Measurements from ENCODE around the gene ANKHD1.

Gene ANKHD1

DNA sequence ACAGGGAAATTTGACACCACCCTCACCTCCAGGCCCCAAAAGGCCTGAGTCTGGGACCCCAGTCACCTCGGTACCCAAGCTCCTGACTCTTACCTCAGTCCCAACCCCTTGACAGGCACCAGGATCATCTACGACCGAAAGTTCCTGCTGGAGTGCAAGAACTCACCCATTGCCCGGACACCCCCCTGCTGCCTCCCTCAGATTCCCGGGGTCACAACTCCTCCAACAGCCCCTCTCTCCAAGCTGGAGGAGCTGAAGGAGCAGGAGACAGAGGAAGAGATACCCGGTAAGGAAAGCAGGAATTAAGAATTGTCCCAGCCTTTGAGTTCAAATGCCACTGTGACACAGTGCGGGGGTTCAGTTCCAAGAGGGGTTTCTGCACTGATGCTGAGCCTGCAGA is 147.2 kb downstream of the ANKHD1 start:
- H3K36me3 ChIP-seq (ENCODE audit: control insufficient read depth, insufficient read depth, low read length) = peaks cover 12% of the 10 kb centered on the region
- H3K4me3 ChIP-seq (ENCODE audit: low read depth, low read length) = peak overlapping the region; percentile 58
- H3K9ac ChIP-seq (ENCODE audit: low read depth, low read length) = peak overlapping the region; percentile 87
- no peaks in the 10 kb centered on the region for H3K27me3 ChIP-seq (ENCODE audit: control insufficient read depth, insufficient read depth, low read length)
- H3K9me3 ChIP-seq (ENCODE audit: control insufficient read depth, insufficient read depth, low read length) = no peaks in the 10 kb centered on the region
- H3K4me1 ChIP-seq (ENCODE audit: control insufficient read depth, insufficient read depth, low read length) = peaks cover 12% of the 10 kb centered on the region

DNA sequence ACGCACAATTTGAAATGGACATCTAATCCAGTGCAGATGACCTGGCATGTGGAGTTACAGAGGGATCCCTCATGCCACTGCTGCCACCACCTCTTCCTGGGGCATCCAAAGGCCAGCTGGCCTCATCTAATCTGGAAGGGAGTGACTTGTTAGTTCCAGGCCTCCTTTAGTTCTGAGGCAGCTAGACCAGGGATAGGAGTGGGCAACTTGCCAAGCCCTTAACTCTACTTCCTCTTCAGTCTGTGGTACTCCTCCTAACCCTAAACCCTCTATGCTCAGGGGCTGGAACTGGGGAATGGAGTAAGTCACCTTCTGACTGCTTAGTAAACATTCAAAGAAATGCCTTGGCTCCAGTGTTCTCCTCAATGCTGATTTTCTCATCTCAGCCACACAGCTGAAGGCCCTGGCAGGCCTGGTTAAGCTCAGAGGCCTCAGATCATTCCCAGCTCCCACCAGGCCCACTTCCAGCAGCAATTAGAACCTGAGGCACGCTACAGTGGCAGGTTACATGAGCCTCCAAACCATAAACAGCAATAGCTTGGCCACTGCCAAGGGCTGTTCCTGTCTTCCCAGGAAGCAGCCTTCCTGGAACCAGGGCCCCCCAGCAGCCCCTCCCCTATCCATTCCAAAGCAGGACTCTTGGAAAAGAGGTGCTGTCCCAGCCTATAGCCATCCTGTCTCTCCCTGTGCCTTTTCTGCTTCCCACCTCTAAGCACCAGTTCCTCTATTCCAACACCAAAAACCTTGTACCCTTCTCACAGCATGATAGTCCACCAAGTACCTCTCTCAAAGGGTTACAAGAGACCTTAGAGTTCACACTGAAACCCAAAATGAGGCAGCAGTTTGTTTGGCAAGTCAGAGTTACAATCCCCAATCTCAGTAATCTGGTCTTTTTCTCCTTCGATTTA is 147.9 kb downstream of the ANKHD1 start:
- H3K9me3 ChIP-seq (ENCODE audit: control insufficient read depth, insufficient read depth, low read length) = no peaks in the 10 kb centered on the region
- H3K27me3 ChIP-seq (ENCODE audit: control insufficient read depth, insufficient read depth, low read length) = no peaks in the 10 kb centered on the region
- no peak overlapping the region for H3K4me3 ChIP-seq (ENCODE audit: low read depth, low read length)
- H3K36me3 ChIP-seq (ENCODE audit: control insufficient read depth, insufficient read depth, low read length) = peaks cover 12% of the 10 kb centered on the region
- H3K9ac ChIP-seq (ENCODE audit: low read depth, low read length) = no peak overlapping the region
- H3K4me1 ChIP-seq (ENCODE audit: control insufficient read depth, insufficient read depth, low read length) = peaks cover 12% of the 10 kb centered on the region

DNA sequence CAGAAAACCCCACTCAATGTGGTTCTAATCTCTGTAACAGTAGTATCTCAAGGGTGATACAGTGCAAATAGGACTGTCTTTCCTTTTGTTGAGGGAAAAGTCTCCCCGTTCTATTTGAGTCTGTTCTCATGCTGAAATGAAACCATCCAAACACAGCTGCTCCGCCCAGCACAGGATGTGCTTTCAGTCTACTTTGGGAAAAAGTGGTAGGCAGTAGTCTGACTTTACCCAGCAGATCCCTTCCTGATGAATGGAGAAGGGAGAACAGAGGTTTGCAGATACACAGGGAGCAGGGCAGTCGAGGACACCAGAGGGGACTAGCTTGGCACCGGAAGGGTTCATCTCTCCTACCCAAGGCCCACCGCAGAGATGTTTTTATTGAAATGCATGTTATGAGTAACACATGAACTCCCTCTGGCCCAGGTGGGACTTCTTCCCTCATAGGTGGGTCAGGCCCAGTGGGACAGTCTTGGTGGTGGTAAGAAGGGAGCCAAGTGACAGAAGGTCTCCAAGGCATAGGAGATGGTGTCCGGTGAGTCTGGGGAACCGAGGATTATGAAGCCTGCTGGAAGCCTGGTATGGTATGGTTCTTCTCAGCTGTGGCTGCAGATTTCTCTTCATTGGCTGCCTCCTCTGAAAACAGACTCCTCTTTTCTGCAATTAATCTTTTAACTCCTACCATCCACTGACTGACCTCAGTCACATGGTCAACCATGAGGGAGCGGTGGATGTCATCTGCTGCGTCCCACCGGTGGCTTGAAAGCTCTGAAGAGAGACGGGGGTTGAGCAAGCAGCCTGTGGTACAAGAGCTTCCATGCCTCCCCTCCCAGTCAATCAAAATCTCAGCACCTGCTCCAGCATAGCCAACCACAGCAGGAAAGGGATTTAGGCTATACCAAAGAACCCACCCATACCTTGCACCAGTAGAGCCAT is 148.8 kb downstream of the ANKHD1 start:
- no peaks in the 10 kb centered on the region for H3K27me3 ChIP-seq (ENCODE audit: control insufficient read depth, insufficient read depth, low read length)
- peaks cover 12% of the 10 kb centered on the region for H3K36me3 ChIP-seq (ENCODE audit: control insufficient read depth, insufficient read depth, low read length)
- no peaks in the 10 kb centered on the region for H3K9me3 ChIP-seq (ENCODE audit: control insufficient read depth, insufficient read depth, low read length)
- H3K4me1 ChIP-seq (ENCODE audit: control insufficient read depth, insufficient read depth, low read length) = peaks cover 12% of the 10 kb centered on the region
- H3K9ac ChIP-seq (ENCODE audit: low read depth, low read length) = no peak overlapping the region
- no peak overlapping the region for H3K4me3 ChIP-seq (ENCODE audit: low read depth, low read length)

DNA sequence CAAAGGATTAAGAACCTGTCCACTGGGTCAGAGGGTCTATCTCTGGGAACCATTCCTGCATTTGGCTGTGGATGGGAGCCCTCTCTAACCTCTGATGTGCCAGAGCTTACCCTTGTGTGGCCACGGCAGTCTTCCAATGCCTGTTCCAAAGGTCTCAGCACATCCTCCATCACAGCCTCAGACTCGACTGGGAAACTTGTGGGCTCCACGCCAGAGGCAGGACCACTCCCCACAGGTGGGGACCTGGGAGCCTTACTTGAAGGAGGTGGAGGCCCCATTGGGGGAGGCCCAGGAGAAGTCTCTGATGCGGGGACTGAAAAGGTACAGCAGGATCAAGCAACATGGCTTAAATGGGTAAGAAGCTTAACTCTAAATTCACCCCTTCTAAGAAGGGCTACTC is 150.2 kb downstream of the ANKHD1 start:
- Histone ChIP-seq H3K9ac (ENCODE audit: low read depth, low read length) (no peak overlapping the region), H3K27me3 (ENCODE audit: control insufficient read depth, insufficient read depth, low read length) (no peaks in the 10 kb centered on the region), H3K9me3 (ENCODE audit: control insufficient read depth, insufficient read depth, low read length) (no peaks in the 10 kb centered on the region), H3K36me3 (ENCODE audit: control insufficient read depth, insufficient read depth, low read length) (peaks cover 12% of the 10 kb centered on the region), H3K4me1 (ENCODE audit: control insufficient read depth, insufficient read depth, low read length) (peaks cover 12% of the 10 kb centered on the region), H3K4me3 (ENCODE audit: low read depth, low read length) (no peak overlapping the region)

DNA sequence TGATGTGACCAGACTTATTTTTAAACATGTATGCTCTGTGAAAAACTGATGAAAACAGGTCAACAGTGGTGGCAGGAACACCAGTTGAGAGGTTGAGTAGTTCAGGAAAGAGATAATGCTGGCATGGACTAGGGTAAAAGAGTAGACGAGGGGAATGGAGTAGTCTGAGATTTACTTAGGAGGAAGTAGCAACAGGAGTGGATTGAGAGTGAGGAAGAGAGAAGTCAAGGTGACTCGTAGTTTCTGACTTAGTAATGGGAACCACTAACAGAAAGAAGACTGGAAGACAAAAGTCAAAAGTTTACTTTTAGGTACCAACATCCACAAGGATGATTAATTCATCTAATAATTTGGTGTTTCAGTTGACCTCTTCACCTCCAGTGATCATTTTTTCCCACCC is 152.0 kb downstream of the ANKHD1 start:
- H3K9me3 ChIP-seq (ENCODE audit: control insufficient read depth, insufficient read depth, low read length) = no peaks in the 10 kb centered on the region
- no peak overlapping the region for H3K9ac ChIP-seq (ENCODE audit: low read depth, low read length)
- H3K4me3 ChIP-seq (ENCODE audit: low read depth, low read length) = no peak overlapping the region
- H3K36me3 ChIP-seq (ENCODE audit: control insufficient read depth, insufficient read depth, low read length) = peaks cover 12% of the 10 kb centered on the region
- H3K27me3 ChIP-seq (ENCODE audit: control insufficient read depth, insufficient read depth, low read length) = no peaks in the 10 kb centered on the region
- peaks cover 12% of the 10 kb centered on the region for H3K4me1 ChIP-seq (ENCODE audit: control insufficient read depth, insufficient read depth, low read length)

DNA sequence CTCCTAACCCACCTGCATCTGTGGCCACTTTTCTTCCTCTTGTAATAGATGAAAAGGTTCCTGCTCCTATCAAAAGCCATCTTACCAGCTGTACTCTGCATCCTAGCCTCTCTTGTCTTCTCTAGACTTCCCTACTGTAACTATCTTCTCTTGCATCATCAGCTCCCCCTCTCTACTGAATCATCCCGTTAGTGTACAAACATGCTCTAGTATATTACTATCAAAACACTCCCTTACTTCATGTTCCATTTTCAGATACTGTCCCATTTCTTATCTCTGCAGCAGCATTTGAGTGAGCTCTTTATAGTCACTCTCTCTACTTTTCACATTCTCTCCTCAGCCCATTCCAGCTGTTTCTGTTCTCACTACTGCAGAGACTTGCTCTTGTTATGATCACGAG is 152.8 kb downstream of the ANKHD1 start:
- Histone ChIP-seq H3K4me3 (ENCODE audit: low read depth, low read length) (no peak overlapping the region), H3K9me3 (ENCODE audit: control insufficient read depth, insufficient read depth, low read length) (no peaks in the 10 kb centered on the region), H3K27me3 (ENCODE audit: control insufficient read depth, insufficient read depth, low read length) (no peaks in the 10 kb centered on the region), H3K36me3 (ENCODE audit: control insufficient read depth, insufficient read depth, low read length) (peaks cover 9% of the 10 kb centered on the region), H3K4me1 (ENCODE audit: control insufficient read depth, insufficient read depth, low read length) (peaks cover 6% of the 10 kb centered on the region), H3K9ac (ENCODE audit: low read depth, low read length) (no peak overlapping the region)

DNA sequence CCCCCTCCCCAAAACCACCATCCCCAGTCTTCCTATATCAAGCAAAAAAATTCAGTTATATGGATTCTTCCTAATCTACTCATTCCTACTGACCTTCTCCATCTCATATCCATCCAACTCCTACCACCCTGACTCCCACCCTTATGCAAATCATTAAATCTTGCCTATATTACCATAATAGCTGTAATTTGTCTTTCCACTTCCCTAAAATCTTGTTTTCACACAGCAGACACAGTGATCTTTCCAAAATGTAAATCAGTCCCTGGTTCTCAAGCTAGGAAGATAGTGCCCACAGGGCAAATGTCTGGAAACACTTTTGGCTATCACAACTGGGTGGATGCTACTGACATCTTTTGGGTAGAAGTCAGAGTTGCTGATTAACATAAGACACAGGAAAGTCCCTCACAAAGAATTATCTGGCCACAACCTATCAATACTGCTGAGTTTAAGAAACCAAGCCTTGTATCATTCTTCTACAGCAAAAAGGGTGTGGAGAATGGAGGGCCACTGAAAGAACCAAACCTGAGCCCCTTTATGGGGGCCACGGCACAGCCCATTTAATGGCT is 154.2 kb downstream of the ANKHD1 start:
- Histone ChIP-seq H3K27me3 (ENCODE audit: control insufficient read depth, insufficient read depth, low read length) (no peaks in the 10 kb centered on the region), H3K4me1 (ENCODE audit: control insufficient read depth, insufficient read depth, low read length) (peaks cover 6% of the 10 kb centered on the region), H3K36me3 (ENCODE audit: control insufficient read depth, insufficient read depth, low read length) (peaks cover 4% of the 10 kb centered on the region), H3K4me3 (ENCODE audit: low read depth, low read length) (peak overlapping the region; percentile 87), H3K9me3 (ENCODE audit: control insufficient read depth, insufficient read depth, low read length) (no peaks in the 10 kb centered on the region), H3K9ac (ENCODE audit: low read depth, low read length) (peak overlapping the region; percentile 92)

DNA sequence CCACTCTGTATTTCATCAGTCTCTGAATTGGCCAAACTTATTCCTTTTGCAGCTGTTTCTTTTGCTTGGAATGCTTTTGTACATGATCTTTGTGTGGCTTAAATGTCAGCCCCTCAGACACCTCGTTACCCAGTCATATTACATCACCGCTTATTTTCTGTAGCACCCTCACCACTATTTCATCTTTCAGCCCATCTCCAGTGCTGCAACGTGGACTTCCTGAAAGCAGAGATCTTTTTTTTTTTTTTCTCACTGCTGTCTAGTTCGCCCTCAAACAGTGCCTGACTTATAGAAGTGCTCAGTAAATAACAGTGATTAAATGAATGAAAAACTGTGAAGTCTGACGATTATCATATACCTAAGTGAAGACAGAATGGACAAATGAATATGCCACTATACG is 154.8 kb downstream of the ANKHD1 start:
- Histone ChIP-seq H3K36me3 (ENCODE audit: control insufficient read depth, insufficient read depth, low read length) (peaks cover 4% of the 10 kb centered on the region), H3K4me3 (ENCODE audit: low read depth, low read length) (peak overlapping the region; percentile 87), H3K9me3 (ENCODE audit: control insufficient read depth, insufficient read depth, low read length) (no peaks in the 10 kb centered on the region), H3K4me1 (ENCODE audit: control insufficient read depth, insufficient read depth, low read length) (peaks cover 6% of the 10 kb centered on the region), H3K27me3 (ENCODE audit: control insufficient read depth, insufficient read depth, low read length) (no peaks in the 10 kb centered on the region), H3K9ac (ENCODE audit: low read depth, low read length) (peak overlapping the region; percentile 92)

DNA sequence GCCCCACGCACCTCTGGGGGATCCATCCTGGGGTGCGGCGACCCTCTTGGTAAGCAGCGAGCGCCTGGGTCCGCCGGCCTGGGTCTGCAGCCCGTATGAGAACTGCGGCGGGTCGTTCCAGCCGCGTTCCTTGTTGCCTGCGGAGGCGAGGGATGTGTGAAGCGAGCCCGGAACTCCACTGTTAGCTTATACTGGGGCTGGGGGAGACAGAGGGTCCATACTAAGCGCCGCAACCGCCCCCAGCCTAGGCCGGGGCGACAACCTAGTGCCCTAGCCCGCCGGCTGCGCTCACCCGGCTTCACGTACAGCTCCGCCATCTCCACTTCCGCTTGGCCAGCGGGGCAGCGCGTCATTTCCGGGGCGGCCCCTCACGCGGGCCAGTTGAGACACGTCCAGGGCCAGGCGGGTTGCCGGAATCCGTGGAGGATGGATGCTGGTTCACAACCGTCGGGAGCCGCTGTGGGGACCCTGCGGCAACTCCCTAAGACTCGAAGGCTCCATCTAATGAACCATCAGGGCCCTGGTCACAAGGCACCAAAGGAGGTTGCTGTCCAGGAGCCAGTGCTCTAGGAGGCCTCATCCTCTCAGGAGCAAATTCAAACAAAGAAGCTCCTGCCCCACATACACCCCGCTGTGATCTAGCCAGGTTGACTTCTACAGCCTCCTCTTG is 155.6 kb downstream of the ANKHD1 start, which contains the start of gene SRA1:
Gene SRA1 (minus strand): TSS at position 338 of the 670 bp plus-strand sequence. CDS start 21 bp downstream, at position 317.
- Histone ChIP-seq H3K36me3 (ENCODE audit: control insufficient read depth, insufficient read depth, low read length) (no peaks in the 10 kb centered on the region), H3K9me3 (ENCODE audit: control insufficient read depth, insufficient read depth, low read length) (no peaks in the 10 kb centered on the region), H3K4me1 (ENCODE audit: control insufficient read depth, insufficient read depth, low read length) (peaks cover 6% of the 10 kb centered on the region)

DNA sequence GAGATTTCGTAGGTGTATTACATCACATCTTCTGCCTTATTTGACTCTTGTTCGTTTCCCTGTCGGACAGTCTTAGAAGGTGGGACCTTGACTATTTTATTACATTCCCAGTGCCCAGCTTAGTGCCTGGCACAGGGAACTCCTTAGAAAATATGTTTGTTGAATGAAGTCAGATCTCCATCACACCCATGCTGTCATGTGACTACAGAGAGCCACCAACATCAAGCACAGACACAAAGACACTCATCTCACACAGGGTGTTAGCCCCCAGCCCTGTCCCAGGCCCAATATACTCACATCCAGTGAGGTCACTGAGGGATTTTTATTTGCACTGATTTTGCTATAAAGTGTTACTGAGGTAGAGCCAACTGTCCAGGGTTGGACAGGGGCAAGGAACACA is 156.3 kb downstream of the ANKHD1 start:
- Histone ChIP-seq H3K4me3 (ENCODE audit: low read depth, low read length) (peak overlapping the region; percentile 87), H3K4me1 (ENCODE audit: control insufficient read depth, insufficient read depth, low read length) (peaks cover 6% of the 10 kb centered on the region), H3K9ac (ENCODE audit: low read depth, low read length) (no peak overlapping the region), H3K9me3 (ENCODE audit: control insufficient read depth, insufficient read depth, low read length) (no peaks in the 10 kb centered on the region), H3K36me3 (ENCODE audit: control insufficient read depth, insufficient read depth, low read length) (no peaks in the 10 kb centered on the region), H3K27me3 (ENCODE audit: control insufficient read depth, insufficient read depth, low read length) (no peaks in the 10 kb centered on the region)

More for the DNA sequence above, 155.6 kb downstream of the ANKHD1 start, which contains the start of gene SRA1:
- peak within 1 kb of the TSS; percentile 87 for H3K4me3 ChIP-seq (ENCODE audit: low read depth, low read length)
- H3K27me3 ChIP-seq (ENCODE audit: control insufficient read depth, insufficient read depth, low read length) = no peaks in the 10 kb centered on the region
- H3K9ac ChIP-seq (ENCODE audit: low read depth, low read length) = peak within 1 kb of the TSS; percentile 92

DNA sequence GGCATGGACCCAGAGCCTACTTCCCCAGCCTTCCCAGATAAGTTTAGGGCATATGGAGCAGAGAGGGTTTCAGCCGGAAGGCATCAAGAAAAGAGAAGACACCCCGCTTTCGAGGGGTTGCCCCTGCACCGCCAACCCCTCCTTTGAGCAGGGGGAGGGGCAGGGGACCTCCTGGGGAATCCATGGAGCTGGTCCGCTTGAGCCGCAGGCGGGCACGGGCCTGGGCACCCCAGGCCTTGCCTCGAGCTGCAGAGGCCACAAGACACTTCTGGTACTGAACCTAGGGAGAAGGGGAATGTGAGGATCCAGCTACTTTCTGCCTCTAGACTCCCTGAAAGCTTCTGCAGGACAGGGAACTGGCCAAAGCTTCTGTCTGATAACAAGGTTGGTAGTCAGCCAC is 156.9 kb downstream of the ANKHD1 start:
- no peaks in the 10 kb centered on the region for H3K36me3 ChIP-seq (ENCODE audit: control insufficient read depth, insufficient read depth, low read length)
- no peaks in the 10 kb centered on the region for H3K9me3 ChIP-seq (ENCODE audit: control insufficient read depth, insufficient read depth, low read length)
- no peak overlapping the region for H3K4me3 ChIP-seq (ENCODE audit: low read depth, low read length)
- H3K9ac ChIP-seq (ENCODE audit: low read depth, low read length) = no peak overlapping the region
- no peaks in the 10 kb centered on the region for H3K27me3 ChIP-seq (ENCODE audit: control insufficient read depth, insufficient read depth, low read length)
- H3K4me1 ChIP-seq (ENCODE audit: control insufficient read depth, insufficient read depth, low read length) = peaks cover 6% of the 10 kb centered on the region

Data from iPS-15b (cell line).